ENCODE data around the gene BTF3. TPM values are rescaled to one million over a fixed set of nuclear protein-coding genes. Genes with fewer than 3 reads are reported as not detected.

Gene BTF3
- total RNA-seq: 1,000 to 10,000 TPM; 1,122 to 1,184 TPM

DNA sequence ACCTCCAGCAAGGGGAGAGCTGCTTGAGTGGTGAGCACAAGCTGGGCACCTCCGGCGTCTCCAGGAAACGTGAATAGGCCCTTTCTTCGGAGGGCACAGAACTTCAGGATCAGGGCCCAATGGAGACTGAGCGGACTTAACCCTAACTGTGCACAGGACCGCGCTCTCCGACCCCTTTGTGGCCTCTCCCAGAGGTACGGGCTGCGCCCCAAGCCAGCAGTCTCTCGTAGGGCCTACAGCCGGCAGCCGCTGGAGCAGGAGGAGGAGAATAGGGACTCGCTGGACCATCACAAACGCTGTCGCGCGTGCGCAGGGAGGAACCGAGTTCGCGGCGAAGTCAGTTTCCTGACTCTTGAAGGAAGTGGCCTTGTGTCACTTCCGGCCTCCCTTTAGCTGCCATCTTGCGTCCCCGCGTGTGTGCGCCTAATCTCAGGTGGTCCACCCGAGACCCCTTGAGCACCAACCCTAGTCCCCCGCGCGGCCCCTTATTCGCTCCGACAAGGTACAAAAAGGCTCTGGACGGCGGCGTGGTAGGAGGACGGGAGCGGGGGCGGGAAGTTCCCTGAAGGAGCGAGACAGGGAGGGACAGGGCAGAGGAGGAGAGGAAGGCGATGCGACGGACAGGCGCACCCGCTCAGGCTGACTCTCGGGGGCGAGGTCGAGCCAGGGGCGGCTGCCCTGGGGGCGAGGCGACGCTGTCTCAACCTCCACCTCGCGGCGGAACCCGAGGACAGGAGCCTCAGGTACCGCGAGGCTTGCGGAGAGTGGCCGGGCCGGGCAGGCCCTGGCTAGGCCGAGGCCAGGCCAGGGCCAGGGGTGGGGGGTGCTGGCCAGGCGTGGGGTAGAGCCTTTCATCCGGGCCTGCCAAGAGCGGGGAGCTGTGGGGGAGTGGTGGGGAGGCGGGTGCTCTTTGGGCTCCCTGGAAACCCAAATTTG, at the start of gene BTF3:
Gene BTF3, plus strand, starts transcription at position 386 of the 936 bp plus-strand sequence. Its CDS starts 226 bp downstream, at position 612.
- ChIA-PET CTCF (interaction anchor here (0.7 to 1.5 kb wide), 4 partner anchors 12 to 65 kb away, joined by 3 to 8 read pairs (median 4); no protein-coding TSS in a partner anchor), POLR2A (interaction anchor here (1.1 to 3.1 kb wide), 5 partner anchors 9 to 295 kb away, joined by 3 to 14 read pairs (median 5); partner anchors contain the start of genes ANKRA2 and UTP15)
- TF ChIP-seq, protein P1, sequence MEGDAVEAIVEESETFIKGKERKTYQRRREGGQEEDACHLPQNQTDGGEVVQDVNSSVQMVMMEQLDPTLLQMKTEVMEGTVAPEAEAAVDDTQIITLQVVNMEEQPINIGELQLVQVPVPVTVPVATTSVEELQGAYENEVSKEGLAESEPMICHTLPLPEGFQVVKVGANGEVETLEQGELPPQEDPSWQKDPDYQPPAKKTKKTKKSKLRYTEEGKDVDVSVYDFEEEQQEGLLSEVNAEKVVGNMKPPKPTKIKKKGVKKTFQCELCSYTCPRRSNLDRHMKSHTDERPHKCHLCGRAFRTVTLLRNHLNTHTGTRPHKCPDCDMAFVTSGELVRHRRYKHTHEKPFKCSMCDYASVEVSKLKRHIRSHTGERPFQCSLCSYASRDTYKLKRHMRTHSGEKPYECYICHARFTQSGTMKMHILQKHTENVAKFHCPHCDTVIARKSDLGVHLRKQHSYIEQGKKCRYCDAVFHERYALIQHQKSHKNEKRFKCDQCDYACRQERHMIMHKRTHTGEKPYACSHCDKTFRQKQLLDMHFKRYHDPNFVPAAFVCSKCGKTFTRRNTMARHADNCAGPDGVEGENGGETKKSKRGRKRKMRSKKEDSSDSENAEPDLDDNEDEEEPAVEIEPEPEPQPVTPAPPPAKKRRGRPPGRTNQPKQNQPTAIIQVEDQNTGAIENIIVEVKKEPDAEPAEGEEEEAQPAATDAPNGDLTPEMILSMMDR (IDR thresholded peaks at IDR 0.05): no peak
- peak; percentile 96 for DNase-seq
- peaks cover 35% of the 10 kb centered on the region for H3K4me1 Mint-ChIP-seq (ENCODE audit: low read depth)
- H3K27ac Mint-ChIP-seq: peak within 1 kb of the TSS; percentile 100
- ATAC-seq: peak; percentile 95
- peaks cover 46% of the 10 kb centered on the region for H3K36me3 Mint-ChIP-seq (ENCODE audit: low read depth)
- H3K4me3 Mint-ChIP-seq: peak within 1 kb of the TSS; percentile 96
- H3K9me3 Mint-ChIP-seq: no peaks in the 10 kb centered on the region
- intact Hi-C loops (cut with micrococcal nuclease): no loop called here
- H3K27me3 Mint-ChIP-seq: no peaks in the 10 kb centered on the region

DNA sequence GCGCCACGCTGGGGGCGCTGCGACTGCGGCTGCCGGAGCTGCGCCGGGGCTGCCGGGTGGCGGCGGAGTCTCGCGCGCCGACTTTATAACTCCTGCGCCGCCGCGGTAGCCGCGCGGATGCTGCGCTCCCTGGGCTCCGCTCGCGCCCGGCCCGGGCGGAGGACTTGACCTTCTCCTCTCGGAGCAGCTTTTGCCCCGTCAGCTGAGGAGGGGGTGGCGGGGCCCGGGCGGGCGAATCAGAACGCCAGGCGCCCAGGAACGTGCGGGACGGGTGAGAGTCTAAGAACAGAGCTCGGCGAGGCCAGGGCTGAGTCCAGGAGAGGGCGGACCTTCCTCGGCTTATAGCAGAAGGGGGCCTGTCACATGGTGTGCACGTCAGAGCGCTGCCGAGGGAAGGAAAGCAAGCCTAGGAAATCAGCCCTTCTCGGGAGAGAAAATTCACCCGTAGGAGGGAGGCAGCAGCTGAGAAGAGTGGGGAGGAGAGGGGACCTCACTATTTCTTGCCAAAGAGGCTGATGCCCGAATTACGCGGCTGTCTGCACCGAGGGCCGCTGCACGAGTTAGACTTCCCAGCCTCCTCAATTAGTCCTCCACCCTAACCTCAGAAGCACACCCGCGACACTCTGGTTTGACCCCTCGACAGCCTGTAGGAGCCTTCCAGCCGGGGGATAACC, 49.6 kb upstream of the BTF3 start, which contains the start of gene FOXD1:
Gene FOXD1, minus strand, starts transcription at position 315 of the 674 bp plus-strand sequence. CDS start 415 bp downstream, outside the sequence.
- H3K9me3 Mint-ChIP-seq: no peaks in the 10 kb centered on the region
- ChIA-PET CTCF (interaction anchor here (0.6 to 1.8 kb wide), 7 partner anchors 10 to 517 kb away, joined by 3 to 8 read pairs (median 4); no protein-coding TSS in a partner anchor), POLR2A (interaction anchor here (0.5 to 1.2 kb wide), 2 partner anchors 48 to 157 kb away, joined by 3 to 4 read pairs; no protein-coding TSS in a partner anchor)
- ATAC-seq: peak; percentile 81
- DNase-seq: peak; percentile 81
- peaks cover 15% of the 10 kb centered on the region for H3K4me1 Mint-ChIP-seq (ENCODE audit: low read depth)
- peaks cover 3% of the 10 kb centered on the region for H3K36me3 Mint-ChIP-seq (ENCODE audit: low read depth)
- TF ChIP-seq, protein P1 (IDR thresholded peaks at IDR 0.05): no peak
- H3K4me3 Mint-ChIP-seq: peak within 1 kb of the TSS; percentile 78
- intact Hi-C loops (cut with micrococcal nuclease): loop anchor here (5.0 kb wide), 1 partner anchor 66 kb away; no protein-coding TSS in a partner anchor
- H3K27ac Mint-ChIP-seq: no peak within 1 kb of the TSS
- H3K27me3 Mint-ChIP-seq: peaks cover 71% of the 10 kb centered on the region

DNA sequence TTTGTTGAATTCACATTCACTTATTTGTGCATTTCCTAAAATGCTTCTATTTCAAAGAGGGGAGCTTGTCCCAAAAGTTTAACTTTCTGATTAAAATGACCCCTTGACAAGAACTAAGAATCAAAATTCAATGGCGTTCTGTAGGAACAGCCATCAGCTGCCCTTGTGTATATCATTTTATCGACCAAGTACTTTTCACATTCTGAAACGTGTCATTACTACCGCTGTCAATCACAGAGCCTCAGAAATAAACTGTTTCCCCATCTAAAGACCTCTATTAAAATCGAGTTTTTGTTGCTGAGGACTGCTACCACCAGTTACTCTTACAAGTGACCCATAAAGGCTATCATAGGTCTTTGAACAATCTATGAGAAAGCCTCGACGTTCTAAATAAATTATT, 48.1 kb upstream of the BTF3 start:
- Mint-ChIP-seq H3K27ac (no peak overlapping the region), H3K27me3 (peaks cover 61% of the 10 kb centered on the region), H3K36me3 (ENCODE audit: low read depth) (no peaks in the 10 kb centered on the region), H3K9me3 (no peaks in the 10 kb centered on the region), H3K4me1 (ENCODE audit: low read depth) (peaks cover 13% of the 10 kb centered on the region), H3K4me3 (no peak overlapping the region)
- CTCF ChIA-PET: interaction anchor here (0.7 to 2.4 kb wide), 6 partner anchors 9 to 234 kb away, joined by 3 to 26 read pairs (median 4); no protein-coding TSS in a partner anchor
- POLR2A ChIA-PET: no interaction called here
- intact Hi-C loops (cut with micrococcal nuclease): loop anchor here (5.0 kb wide), 2 partner anchors 218 to 233 kb away; no protein-coding TSS in a partner anchor
- TF ChIP-seq, protein P1 (IDR thresholded peaks at IDR 0.05): no peak
- ATAC-seq: no peak
- DNase-seq: no peak

DNA sequence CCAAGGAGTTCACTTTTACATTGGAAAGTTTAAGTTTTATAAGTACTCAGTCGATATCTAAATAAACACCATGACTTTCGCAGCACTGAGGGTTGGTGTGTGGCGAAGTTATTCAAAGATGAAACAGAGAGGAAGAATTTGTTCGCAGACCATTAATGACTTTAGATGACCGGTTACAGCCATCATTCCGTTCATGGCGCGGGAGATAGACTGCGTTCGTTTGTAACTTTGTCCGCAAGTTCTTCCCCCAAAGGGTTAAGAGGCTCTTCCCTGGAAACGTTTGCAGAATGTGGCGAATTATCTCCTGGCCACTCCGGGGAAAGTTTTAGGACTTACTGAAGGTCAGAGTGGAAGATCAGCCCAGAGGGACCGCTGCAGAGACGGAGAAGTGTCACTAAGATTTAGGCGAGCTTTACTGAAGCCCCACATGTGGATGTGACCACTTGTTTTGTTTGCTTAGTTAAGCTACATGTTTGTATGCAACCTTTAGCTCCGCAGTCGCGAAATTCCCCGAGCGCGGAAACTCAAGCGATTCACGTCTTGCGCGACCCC, 47.5 kb upstream of the BTF3 start:
- ChIA-PET POLR2A (no interaction called here), CTCF (interaction anchor here (0.8 to 2.4 kb wide), 35 partner anchors 9 to 367 kb away, joined by 3 to 26 read pairs (median 4); no protein-coding TSS in a partner anchor)
- no peaks in the 10 kb centered on the region for H3K9me3 Mint-ChIP-seq
- ATAC-seq (no peak), DNase-seq (no peak)
- H3K27ac Mint-ChIP-seq: no peak overlapping the region
- peaks cover 61% of the 10 kb centered on the region for H3K27me3 Mint-ChIP-seq
- no peak overlapping the region for H3K4me3 Mint-ChIP-seq
- intact Hi-C loops (cut with micrococcal nuclease): loop anchor here (5.0 kb wide), 2 partner anchors 218 to 233 kb away; no protein-coding TSS in a partner anchor
- H3K4me1 Mint-ChIP-seq (ENCODE audit: low read depth): peaks cover 13% of the 10 kb centered on the region
- no peaks in the 10 kb centered on the region for H3K36me3 Mint-ChIP-seq (ENCODE audit: low read depth)
- TF ChIP-seq, protein P1 (IDR thresholded peaks at IDR 0.05): no peak

Measured in activated CD8-positive, alpha-beta T cell treated with anti-CD3 and anti-CD28 coated beads for 36 hours (primary cell).